Parathyroid adenoma (tissue), 2 donors: ENCODE data around the gene CENPVL1.

Experiments
- H2AFZ ChIP-seq: fragments of 300-600 bp; sonication (generic); one replicate; pipeline ENCODE4 v1.7.0; 2017; ENCODE audit warnings: antibody characterized with exemption, mild to moderate bottlenecking
- H3K27ac ChIP-seq: fragments of 300-600 bp; sonication (generic); one replicate; pipeline ENCODE4 v1.7.0; 2017
- H3K27me3 ChIP-seq: fragments of 300-600 bp; sonication (generic); one replicate; pipeline ENCODE4 v1.7.0; 2017; ENCODE audit warnings: low read length; ENCODE audit not compliant: control insufficient read depth, insufficient read depth
- H3K36me3 ChIP-seq: fragments of 300-600 bp; sonication (generic); one replicate; pipeline ENCODE4 v1.7.0; 2017; ENCODE audit warnings: low read length; ENCODE audit not compliant: control insufficient read depth, insufficient read depth
- H3K4me1 ChIP-seq: fragments of 300-600 bp; sonication (generic); one replicate; pipeline ENCODE4 v1.7.0; 2017; ENCODE audit warnings: control low read depth
- H3K4me2 ChIP-seq: fragments of 300-600 bp; sonication (generic); one replicate; pipeline ENCODE4 v1.7.0; 2017; ENCODE audit warnings: low read length
- H3K4me3 ChIP-seq: fragments of 300-600 bp; sonication (generic); one replicate; pipeline ENCODE4 v1.7.0; 2017; ENCODE audit warnings: low read depth, low read length
- H3K79me2 ChIP-seq: fragments of 300-600 bp; sonication (generic); one replicate; pipeline ENCODE4 v1.7.0; 2017; ENCODE audit warnings: control low read depth
- H3K9ac ChIP-seq: fragments of 300-600 bp; sonication (generic); one replicate; pipeline ENCODE4 v1.7.0; 2017; ENCODE audit warnings: mild to moderate bottlenecking
- H3K9me3 ChIP-seq: fragments of 300-600 bp; sonication (generic); one replicate; pipeline ENCODE4 v1.7.0; 2017; ENCODE audit warnings: low read length; ENCODE audit not compliant: control insufficient read depth
- CTCF ChIP-seq: fragments of 300-600 bp; sonication (generic); IDR thresholded peaks from one replicate; pipeline ENCODE4 v1.7.0; 2017; ENCODE audit warnings: antibody characterized with exemption, mild to moderate bottlenecking
- donor health status: primary hyperparathyroidism.

Gene CENPVL1

GRCh38 chrX:51743179-51743957 lies 33.1 kb downstream of the CENPVL1 start, which contains the start of gene GSPT2:
Gene GSPT2, plus strand, starts transcription at chrX:51743442. Its CDS starts 185 bp downstream, at chrX:51743627.
- H3K4me2 ChIP-seq, result peak within 1 kb of the TSS; percentile 52
- peak within 1 kb of the TSS; percentile 89 for H2AFZ ChIP-seq
- peak within 1 kb of the TSS; percentile 68 for H3K27ac ChIP-seq
- no peak for TF ChIP-seq CTCF
- H3K36me3 ChIP-seq, result no peaks in the 10 kb centered on the region
- H3K9ac ChIP-seq, result peak within 1 kb of the TSS; percentile 72
- H3K27me3 ChIP-seq, result no peaks in the 10 kb centered on the region
- H3K4me1 ChIP-seq, result no peaks in the 10 kb centered on the region
- H3K79me2 ChIP-seq, result no peaks in the 10 kb centered on the region
- no peaks in the 10 kb centered on the region for H3K9me3 ChIP-seq
- H3K4me3 ChIP-seq, result peak within 1 kb of the TSS; percentile 71

DNA sequence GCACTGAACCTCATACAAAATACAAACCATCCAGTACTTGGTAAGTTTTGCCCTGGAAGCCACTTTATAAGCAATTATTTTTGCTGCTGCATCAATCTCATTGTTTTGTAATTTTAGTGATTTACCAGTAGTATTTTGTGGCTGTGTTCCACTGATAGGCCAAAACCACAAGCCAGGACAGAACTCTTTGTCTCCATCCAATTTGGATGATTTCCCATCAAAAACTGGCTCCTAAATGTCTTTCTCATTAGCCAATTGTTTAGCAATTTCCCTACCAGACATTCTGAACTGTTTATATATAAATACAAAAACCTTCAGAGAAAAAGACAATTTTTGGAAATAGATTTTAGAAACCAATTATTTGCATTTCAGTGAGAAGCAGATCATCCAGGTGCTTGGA lies 37.4 kb downstream of the CENPVL1 start:
- Histone ChIP-seq H3K9me3 (no peaks in the 10 kb centered on the region), H3K36me3 (no peaks in the 10 kb centered on the region), H2AFZ (no peak overlapping the region), H3K9ac (no peak overlapping the region), H3K4me1 (no peaks in the 10 kb centered on the region), H3K27ac (no peak overlapping the region), H3K79me2 (no peaks in the 10 kb centered on the region), H3K4me3 (no peak overlapping the region), H3K4me2 (no peak overlapping the region), H3K27me3 (no peaks in the 10 kb centered on the region)
- no peak for TF ChIP-seq CTCF

DNA sequence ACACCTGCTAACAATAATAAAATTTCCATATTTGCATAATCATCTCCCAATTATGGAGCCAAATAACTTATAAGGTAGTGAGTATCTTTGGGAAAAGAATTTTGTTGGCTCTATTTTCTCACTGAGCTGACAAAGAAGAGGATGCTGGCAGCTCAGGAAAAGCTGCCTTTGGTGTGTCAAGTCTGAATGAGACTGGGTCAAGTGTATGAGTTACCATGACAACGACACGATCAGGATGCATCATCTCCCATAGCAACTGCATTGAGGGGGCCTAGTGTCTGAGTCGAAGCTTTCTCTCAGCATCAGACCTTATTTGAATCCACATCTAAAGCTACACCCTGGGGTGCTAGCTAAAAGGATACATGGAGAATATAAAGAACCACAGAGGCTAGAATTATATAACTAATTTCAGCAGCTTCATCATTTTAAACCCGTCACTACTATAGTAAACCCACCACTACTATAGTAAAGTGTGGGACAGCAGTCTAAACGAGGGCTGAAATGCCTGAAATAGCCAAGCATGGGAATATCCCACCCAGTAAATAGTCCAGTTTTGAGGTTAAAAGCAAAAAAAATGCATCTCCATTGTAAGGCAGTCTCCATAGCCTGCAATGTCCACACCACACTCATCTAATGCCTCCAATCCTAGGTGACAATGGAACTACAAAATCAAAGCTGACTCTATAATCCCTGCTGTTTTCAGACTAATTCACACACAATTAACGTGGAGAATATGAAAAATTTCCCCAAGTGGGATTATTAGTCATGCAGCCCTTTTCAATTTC lies 48.9 kb downstream of the CENPVL1 start:
- Histone ChIP-seq H3K4me1 (no peaks in the 10 kb centered on the region), H3K27me3 (no peaks in the 10 kb centered on the region), H3K4me2 (no peak overlapping the region), H3K27ac (no peak overlapping the region), H3K36me3 (no peaks in the 10 kb centered on the region), H3K9ac (no peak overlapping the region), H3K4me3 (no peak overlapping the region), H3K79me2 (no peaks in the 10 kb centered on the region), H2AFZ (no peak overlapping the region), H3K9me3 (no peaks in the 10 kb centered on the region)
- TF ChIP-seq CTCF, result no peak

GRCh38 chrX:51760657-51761056 lies 50.3 kb downstream of the CENPVL1 start:
- no peaks in the 10 kb centered on the region for H3K36me3 ChIP-seq
- no peak overlapping the region for H3K4me3 ChIP-seq
- H3K79me2 ChIP-seq, result no peaks in the 10 kb centered on the region
- H3K9me3 ChIP-seq, result no peaks in the 10 kb centered on the region
- H3K9ac ChIP-seq, result no peak overlapping the region
- H3K27me3 ChIP-seq, result no peaks in the 10 kb centered on the region
- no peaks in the 10 kb centered on the region for H3K4me1 ChIP-seq
- H3K4me2 ChIP-seq, result no peak overlapping the region
- H3K27ac ChIP-seq, result no peak overlapping the region
- no peak for TF ChIP-seq CTCF
- H2AFZ ChIP-seq, result no peak overlapping the region
